Type B pancreatic cell (in vitro differentiated cells): Measurements from ENCODE around the gene DMD. TPM values are rescaled to one million over a fixed set of nuclear protein-coding genes. Genes with fewer than 3 reads are reported as not detected.

Experiments
- DNase-seq: peaks from one replicate; pipeline ENCODE4 v3.0.0; 2021; ENCODE audit warnings: mixed read lengths; ENCODE audit not compliant: unreplicated experiment; ENCODE audit errors: extremely low spot score
- H3K27ac Mint-ChIP-seq: 2 replicates; pipeline ENCODE4 v1.8.0; 2021; ENCODE audit warnings: mild to moderate bottlenecking, mixed read lengths
- H3K27me3 Mint-ChIP-seq: 2 replicates; pipeline ENCODE4 v1.8.0; 2021; ENCODE audit warnings: mixed read lengths
- H3K36me3 Mint-ChIP-seq: 2 replicates; pipeline ENCODE4 v1.8.0; 2021; ENCODE audit warnings: mixed read lengths
- H3K4me1 Mint-ChIP-seq: one replicate; pipeline ENCODE4 v1.8.0; 2021; ENCODE audit warnings: mixed read lengths; ENCODE audit not compliant: unreplicated experiment
- H3K4me3 Mint-ChIP-seq: 2 replicates; pipeline ENCODE4 v1.8.0; 2021; ENCODE audit warnings: mild to moderate bottlenecking, mixed read lengths
- H3K9me3 Mint-ChIP-seq: 2 replicates; pipeline ENCODE4 v1.8.0; 2021; ENCODE audit warnings: mixed read lengths
- CTCF ChIP-seq: fragments of 200-600 bp; sonication (generic); conservative IDR thresholded peaks from 2 replicates; pipeline ENCODE4 v1.5.0; 2021; ENCODE audit warnings: antibody characterized with exemption, mild to moderate bottlenecking
- total RNA-seq: library from RNA; stranded (reverse); gene quantifications from 2 replicates; pipeline ENCODE4 v1.2.1, GENCODE V29; 2021; ENCODE audit warnings: low replicate concordance

DMD gene
- total RNA-seq, 1 donor from 2014 or later: 57.1 TPM

- Mint-ChIP-seq H3K4me1 (no peaks in the 10 kb centered on the region), H3K9me3 (no peaks in the 10 kb centered on the region), H3K27ac (no peak overlapping the region), H3K36me3 (no peaks in the 10 kb centered on the region), H3K27me3 (no peaks in the 10 kb centered on the region), H3K4me3 (no peak overlapping the region)
- DNase-seq: no peak
- TF ChIP-seq CTCF: no peak
These were observed 634.5 kb downstream of the DMD start for GRCh38 chrX:32576885-32577284.

- H3K4me1 Mint-ChIP-seq: no peaks in the 10 kb centered on the region
- no peak overlapping the region for H3K4me3 Mint-ChIP-seq
- no peaks in the 10 kb centered on the region for H3K27me3 Mint-ChIP-seq
- H3K36me3 Mint-ChIP-seq: no peaks in the 10 kb centered on the region
- H3K9me3 Mint-ChIP-seq: no peaks in the 10 kb centered on the region
- no peak overlapping the region for H3K27ac Mint-ChIP-seq
- DNase-seq: no peak
- TF ChIP-seq CTCF: no peak
These were observed 638.7 kb downstream of the DMD start for GRCh38 chrX:32572644-32573043.

GRCh38 chrX:32571579-32571978 lies 639.8 kb downstream of the DMD start:
- no peak for DNase-seq
- no peaks in the 10 kb centered on the region for H3K9me3 Mint-ChIP-seq
- no peaks in the 10 kb centered on the region for H3K27me3 Mint-ChIP-seq
- no peak overlapping the region for H3K4me3 Mint-ChIP-seq
- no peaks in the 10 kb centered on the region for H3K4me1 Mint-ChIP-seq
- no peak for TF ChIP-seq CTCF
- H3K36me3 Mint-ChIP-seq: no peaks in the 10 kb centered on the region
- H3K27ac Mint-ChIP-seq: no peak overlapping the region

GRCh38 chrX:32562261-32562660 lies 649.1 kb downstream of the DMD start:
- Mint-ChIP-seq H3K4me3 (no peak overlapping the region), H3K4me1 (no peaks in the 10 kb centered on the region), H3K36me3 (no peaks in the 10 kb centered on the region), H3K27me3 (no peaks in the 10 kb centered on the region), H3K9me3 (no peaks in the 10 kb centered on the region), H3K27ac (no peak overlapping the region)
- no peak for DNase-seq
- TF ChIP-seq CTCF: no peak

- DNase-seq: no peak
- no peak overlapping the region for H3K4me3 Mint-ChIP-seq
- no peaks in the 10 kb centered on the region for H3K27me3 Mint-ChIP-seq
- no peaks in the 10 kb centered on the region for H3K4me1 Mint-ChIP-seq
- no peaks in the 10 kb centered on the region for H3K36me3 Mint-ChIP-seq
- TF ChIP-seq CTCF: no peak
- H3K27ac Mint-ChIP-seq: no peak overlapping the region
- H3K9me3 Mint-ChIP-seq: no peaks in the 10 kb centered on the region
These were observed 666.2 kb downstream of the DMD start for GRCh38 chrX:32545101-32545500.

- H3K4me3 Mint-ChIP-seq: no peak overlapping the region
- TF ChIP-seq CTCF: no peak
- H3K36me3 Mint-ChIP-seq: no peaks in the 10 kb centered on the region
- peaks cover 8% of the 10 kb centered on the region for H3K27me3 Mint-ChIP-seq
- no peaks in the 10 kb centered on the region for H3K9me3 Mint-ChIP-seq
- no peak for DNase-seq
- H3K4me1 Mint-ChIP-seq: peaks cover 12% of the 10 kb centered on the region
- no peak overlapping the region for H3K27ac Mint-ChIP-seq
These were observed 672.8 kb downstream of the DMD start for GRCh38 chrX:32538554-32538953.
